ENCODE results near the gene G6PC2.
"Not testable (repeated sequence)": the region's sequence is repeated elsewhere in the genome, so short reads cannot be mapped to it uniquely, and the experiment has no call there.

DNA sequence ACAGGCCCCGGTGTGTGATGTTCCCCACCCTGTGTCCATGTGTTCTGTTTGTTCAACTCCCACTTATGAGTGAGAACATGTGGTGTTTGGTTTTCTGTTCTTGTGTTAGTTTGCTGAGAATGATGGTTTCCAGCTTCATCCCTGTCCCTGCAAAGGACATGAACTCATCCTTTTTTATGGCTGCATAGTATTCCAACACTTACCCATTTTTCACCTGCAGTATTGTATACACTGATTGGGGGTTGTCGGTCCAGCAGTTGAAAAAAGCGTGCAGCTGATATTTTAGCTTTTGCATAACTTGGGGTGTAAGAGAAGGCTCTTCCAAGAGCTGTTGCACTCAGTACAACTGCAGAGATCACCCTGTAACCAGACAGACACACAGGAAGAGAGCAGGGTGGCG is 31.1 kb downstream of the G6PC2 start:
- TF ChIP-seq OVOL2 (CRISPR knock-in tag; IDR thresholded peaks at IDR 0.05; ENCODE audit: borderline replicate concordance); ETV6 (CRISPR knock-in tag; IDR thresholded peaks at IDR 0.05); KAT7 (CRISPR knock-in tag; IDR thresholded peaks at IDR 0.05; ENCODE audit: borderline replicate concordance): not testable (repeated sequence)
- TF ChIP-seq, protein P1, sequence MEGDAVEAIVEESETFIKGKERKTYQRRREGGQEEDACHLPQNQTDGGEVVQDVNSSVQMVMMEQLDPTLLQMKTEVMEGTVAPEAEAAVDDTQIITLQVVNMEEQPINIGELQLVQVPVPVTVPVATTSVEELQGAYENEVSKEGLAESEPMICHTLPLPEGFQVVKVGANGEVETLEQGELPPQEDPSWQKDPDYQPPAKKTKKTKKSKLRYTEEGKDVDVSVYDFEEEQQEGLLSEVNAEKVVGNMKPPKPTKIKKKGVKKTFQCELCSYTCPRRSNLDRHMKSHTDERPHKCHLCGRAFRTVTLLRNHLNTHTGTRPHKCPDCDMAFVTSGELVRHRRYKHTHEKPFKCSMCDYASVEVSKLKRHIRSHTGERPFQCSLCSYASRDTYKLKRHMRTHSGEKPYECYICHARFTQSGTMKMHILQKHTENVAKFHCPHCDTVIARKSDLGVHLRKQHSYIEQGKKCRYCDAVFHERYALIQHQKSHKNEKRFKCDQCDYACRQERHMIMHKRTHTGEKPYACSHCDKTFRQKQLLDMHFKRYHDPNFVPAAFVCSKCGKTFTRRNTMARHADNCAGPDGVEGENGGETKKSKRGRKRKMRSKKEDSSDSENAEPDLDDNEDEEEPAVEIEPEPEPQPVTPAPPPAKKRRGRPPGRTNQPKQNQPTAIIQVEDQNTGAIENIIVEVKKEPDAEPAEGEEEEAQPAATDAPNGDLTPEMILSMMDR (IDR thresholded peaks at IDR 0.05): not testable (repeated sequence)
- TF ChIP-seq, protein P2, sequence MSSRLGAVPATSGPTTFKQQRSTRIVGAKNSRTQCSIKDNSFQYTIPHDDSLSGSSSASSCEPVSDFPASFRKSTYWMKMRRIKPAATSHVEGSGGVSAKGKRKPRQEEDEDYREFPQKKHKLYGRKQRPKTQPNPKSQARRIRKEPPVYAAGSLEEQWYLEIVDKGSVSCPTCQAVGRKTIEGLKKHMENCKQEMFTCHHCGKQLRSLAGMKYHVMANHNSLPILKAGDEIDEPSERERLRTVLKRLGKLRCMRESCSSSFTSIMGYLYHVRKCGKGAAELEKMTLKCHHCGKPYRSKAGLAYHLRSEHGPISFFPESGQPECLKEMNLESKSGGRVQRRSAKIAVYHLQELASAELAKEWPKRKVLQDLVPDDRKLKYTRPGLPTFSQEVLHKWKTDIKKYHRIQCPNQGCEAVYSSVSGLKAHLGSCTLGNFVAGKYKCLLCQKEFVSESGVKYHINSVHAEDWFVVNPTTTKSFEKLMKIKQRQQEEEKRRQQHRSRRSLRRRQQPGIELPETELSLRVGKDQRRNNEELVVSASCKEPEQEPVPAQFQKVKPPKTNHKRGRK (CRISPR knock-in tag; IDR thresholded peaks at IDR 0.05; ENCODE audit: borderline replicate concordance): not testable (repeated sequence)
